Spleen (tissue), 11 donors: ENCODE data around the gene MPC1L. TPM values are rescaled to one million over a fixed set of nuclear protein-coding genes. Genes with fewer than 3 reads are reported as not detected.
A peak's percentile ranks its signal among the peaks of the same experiment; 100 is the strongest.

Experiments used
- DNase-seq: peaks from one replicate; pipeline ENCODE4 v3.0.0-alpha.2; 2020
- H3K27ac ChIP-seq, 8 donors: fragments of 200-600 bp; sonication (generic) in 7 of 8; 1 replicate in 4 of 8; 2 replicates in 4 of 8; pipeline versions ENCODE4 v1.5.0 to v1.8.0; 2016 to 2021; ENCODE audit warnings: inconsistent platforms in 4 of 8, mild to moderate bottlenecking in 4 of 8, moderate library complexity in 1 of 8
- H3K27me3 ChIP-seq, 7 donors: fragments of 200-600 bp; sonication (generic) in 6 of 7; replicated peaks in 1 of 7; 1 replicate in 4 of 7; 2 replicates in 3 of 7; pipeline versions ENCODE4 v1.5.0 to v1.8.0; 2016 to 2021; ENCODE audit warnings: inconsistent platforms in 3 of 7, mild to moderate bottlenecking in 1 of 7
- H3K36me3 ChIP-seq, 6 donors: fragments of 200-600 bp; sonication (generic) in 5 of 6; 1 replicate in 4 of 6; 2 replicates in 2 of 6; pipeline versions ENCODE4 v1.5.0 to v1.8.0; 2016 to 2021; ENCODE audit warnings: inconsistent platforms in 2 of 6
- H3K4me1 ChIP-seq, 6 donors: fragments of 200-600 bp; sonication (generic) in 5 of 6; 1 replicate in 3 of 6; 2 replicates in 3 of 6; pipeline versions ENCODE4 v1.5.0 to v1.8.0; 2016 to 2021; ENCODE audit warnings: inconsistent platforms in 3 of 6
- H3K4me3 ChIP-seq, 8 donors: fragments of 200-600 bp; sonication (generic) in 7 of 8; 1 replicate in 4 of 8; 2 replicates in 4 of 8; pipeline versions ENCODE4 v1.5.0 to v1.8.0; 2016 to 2021; ENCODE audit warnings: inconsistent platforms in 4 of 8, mild to moderate bottlenecking in 4 of 8, moderate library complexity in 2 of 8
- H3K9me3 ChIP-seq, 8 donors: fragments of 200-600 bp; sonication (generic) in 7 of 8; 1 replicate in 4 of 8; 2 replicates in 4 of 8; pipeline versions ENCODE4 v1.5.0 to v1.8.0; 2016 to 2021; ENCODE audit warnings: inconsistent platforms in 4 of 8
- CTCF ChIP-seq, 11 experiments: fragments of 200-600 bp in 7 of 11; fragments of 450-650 bp in 4 of 11; sonication (generic) in 4 of 11; IDR thresholded peaks in 8 of 11; conservative IDR thresholded peaks in 3 of 11; 1 replicate in 7 of 11; 2 replicates in 4 of 11; pipeline versions ENCODE4 v1.4.0 to v1.8.0; 2016 to 2021; ENCODE audit warnings: antibody characterized with exemption in 11 of 11, inconsistent platforms in 4 of 11, mild to moderate bottlenecking in 1 of 11
- POLR2A ChIP-seq, 3 donors: fragments of 450-650 bp; IDR thresholded peaks; one replicate each; pipeline ENCODE4 v1.5.1; 2017; ENCODE audit warnings: antibody characterized with exemption in 3 of 3, mild to moderate bottlenecking in 1 of 3
- POLR2AphosphoS5 ChIP-seq, 3 donors: sonication (generic); formaldehyde crosslinking; IDR thresholded peaks; one replicate each; pipeline ENCODE4 v1.5.1; 2017; ENCODE audit warnings: antibody characterized with exemption in 3 of 3
- WGBS, 5 donors: extraction: QIAGEN DNeasy Blood & Tissue Kit in 3 of 5; methylation state at CpG; one replicate each; pipeline versions ENCODE4 v1.1.5 to v1.1.7; 2013 to 2018; 5-methylcytosine and 5-hydroxymethylcytosine counted together
- intact Hi-C: fragments of 100-400 bp; cut with DNase I; formaldehyde crosslinking; loops from one replicate; pipeline ENCODE4 v1.15.0; 2023; ENCODE audit warnings: low total_unique reads
- polyA plus RNA-seq, 3 donors: library from polyadenylated mRNA; stranded (reverse); fragments of 200-250 nt; gene quantifications; one replicate each; pipeline ENCODE4 v1.2.1, GENCODE V29; 2013
- total RNA-seq, 7 donors: library from RNA; depleted of rRNA in 3 of 7; stranded (reverse); fragments of >200 nt in 3 of 7; fragmentation: NEBNext Ultra II Directional in 4 of 7; extraction: Animal tissue kit (Norgen Biotek cat#: 25700) in 4 of 7; gene quantifications; one replicate each; pipeline versions ENCODE4 v1.1.0 to v1.2.1, GENCODE V29; 2016 to 2021
- donor health status: healthy with polysubstance abuse.
- donor health status: DM: no; HTN: no; CAD: no; lungs with moderate emphysema.
- donor health status: DM: no; HTN: no; CAD: no.
- donor health status: Bipolar disorder and iron deficiency.
- donor health status: healthy.
- donor health status: DM: no; HTN: no; CAD: no.
- donor health status: DM: yes; HTN: yes; CAD: no.

The MPC1L gene
- total and polyA plus RNA-seq, 10 donors = 0.28 TPM; not detected in 9

GRCh38 chrX:40628506-40628905 is 5.3 kb downstream of the MPC1L start:
- WGBS, 5 donors = 68 to 93% (median 86%) methylated on average over 5 of the region's 5 CpGs
- Histone ChIP-seq H3K9me3 (peaks cover 0 to 4% (median 0%) of the 10 kb centered on the region in 8 donors), H3K4me1 (peaks cover 0 to 17% (median 5%) of the 10 kb centered on the region in 6 donors), H3K36me3 (peaks cover 4 to 88% (median 60%) of the 10 kb centered on the region in 6 donors), H3K27ac (no peak overlapping the region), H3K4me3 (no peak overlapping the region), H3K27me3 (no peaks in the 10 kb centered on the region)
- TF ChIP-seq CTCF (IDR thresholded peaks at IDR 0.05 in 8 of 11, conservative IDR thresholded peaks at IDR 0.05 in 3 of 11) = no peak
- no peak for TF ChIP-seq POLR2A (IDR thresholded peaks at IDR 0.05)
- TF ChIP-seq POLR2AphosphoS5 (IDR thresholded peaks at IDR 0.05) = no peak
- DNase-seq = no peak
- intact Hi-C loops = no loop called here

- Histone ChIP-seq H3K27me3 (no peaks in the 10 kb centered on the region), H3K4me3 (no peak overlapping the region), H3K9me3 (no peaks in the 10 kb centered on the region), H3K36me3 (peaks cover 7 to 100% (median 88%) of the 10 kb centered on the region in 6 donors), H3K27ac (no peak overlapping the region), H3K4me1 (peaks cover 0 to 20% (median 5%) of the 10 kb centered on the region in 6 donors)
- 69 to 91% (median 81%) methylated on average over 3 to 4 of the region's 4 CpGs for WGBS, 5 donors
- no peak for DNase-seq
- no peak for TF ChIP-seq POLR2A (IDR thresholded peaks at IDR 0.05)
- no peak for TF ChIP-seq CTCF (IDR thresholded peaks at IDR 0.05 in 8 of 11, conservative IDR thresholded peaks at IDR 0.05 in 3 of 11)
- no peak for TF ChIP-seq POLR2AphosphoS5 (IDR thresholded peaks at IDR 0.05)
- intact Hi-C loops = no loop called here
Measured at GRCh38 chrX:40632199-40632598, 9.0 kb downstream of the MPC1L start.

GRCh38 chrX:40637687-40638086 is 14.5 kb downstream of the MPC1L start:
- DNase-seq = no peak
- intact Hi-C loops = no loop called here

GRCh38 chrX:40644176-40644575 is 20.9 kb downstream of the MPC1L start:
- peak overlapping the region in 7 of 8 donors; percentile 27 to 96 (median 43) for H3K4me3 ChIP-seq
- DNase-seq = no peak
- intact Hi-C loops = no loop called here
- peaks cover 25 to 73% (median 61%) of the 10 kb centered on the region in 6 donors for H3K4me1 ChIP-seq
- H3K9me3 ChIP-seq = no peaks in the 10 kb centered on the region
- WGBS, 5 donors = 11 to 41% (median 20%) methylated on average over 5 of the region's 5 CpGs
- H3K36me3 ChIP-seq = peaks cover 0 to 36% (median 13%) of the 10 kb centered on the region in 6 donors
- peak overlapping the region; percentile 78 to 94 (median 88) for H3K27ac ChIP-seq
- TF ChIP-seq POLR2AphosphoS5 (IDR thresholded peaks at IDR 0.05) (peak in 1 of 3 donors; percentile 30), CTCF (IDR thresholded peaks at IDR 0.05 in 8 of 11, conservative IDR thresholded peaks at IDR 0.05 in 3 of 11) (no peak)
- H3K27me3 ChIP-seq = no peaks in the 10 kb centered on the region

More at GRCh38 chrX:40637687-40638086, 14.5 kb downstream of the MPC1L start:
- Histone ChIP-seq H3K27me3 (no peaks in the 10 kb centered on the region), H3K27ac (no peak overlapping the region), H3K36me3 (peaks cover 2 to 99% (median 69%) of the 10 kb centered on the region in 6 donors), H3K4me1 (peaks cover 0 to 53% (median 29%) of the 10 kb centered on the region in 6 donors), H3K9me3 (no peaks in the 10 kb centered on the region), H3K4me3 (no peak overlapping the region)
- WGBS, 5 donors = 86 to 100% (median 95%) methylated on average over 3 of the region's 3 CpGs
- TF ChIP-seq CTCF (IDR thresholded peaks at IDR 0.05 in 8 of 11, conservative IDR thresholded peaks at IDR 0.05 in 3 of 11) (no peak), POLR2AphosphoS5 (IDR thresholded peaks at IDR 0.05) (no peak), POLR2A (IDR thresholded peaks at IDR 0.05) (no peak)
